B cell (primary cell): ENCODE results near the gene NCBP3. TPM values are rescaled to one million over a fixed set of nuclear protein-coding genes. Genes with fewer than 3 reads are reported as not detected.
A peak's percentile ranks its signal among the peaks of the same experiment; 100 is the strongest.

ENCODE experiments used
- ATAC-seq: fragments of 200-7000 bp; cut with Tn5 transposase; one replicate; pipeline ENCODE4 v1.10.0; 2021; ENCODE audit warnings: low read depth, mild to moderate bottlenecking, moderate number of reproducible peaks, moderate library complexity
- CTCF ChIA-PET: fragments of 350-600 bp; sonication (Branson Sonifier 250); formaldehyde crosslinking; loops from one replicate; lab custom pipeline; 2021; ENCODE audit warnings: antibody characterized with exemption, inconsistent platforms; lab: Charles Lee
- POLR2A ChIA-PET: fragments of 350-600 bp; sonication (Branson Sonifier 250); formaldehyde crosslinking; loops from one replicate; lab custom pipeline; 2021; ENCODE audit warnings: antibody characterized with exemption; lab: Charles Lee
- DNase-seq: peaks from one replicate; pipeline ENCODE4 v3.0.0; 2013
- H2AFZ ChIP-seq: 2 replicates; pipeline ENCODE4 v1.6.1; 2012; ENCODE audit warnings: mild to moderate bottlenecking, low read depth, low read length; ENCODE audit not compliant: insufficient read depth, poor library complexity, severe bottlenecking
- H3K27ac ChIP-seq, 2 donors: 1 replicate in 1 of 2; 2 replicates in 1 of 2; pipeline ENCODE4 v1.5.1; 2012 to 2013; ENCODE audit warnings: low read length in 2 of 2, mild to moderate bottlenecking in 2 of 2, moderate library complexity in 1 of 2
- H3K27me3 ChIP-seq, 4 experiments: fragments of 200-600 bp in 1 of 4; sonication (generic) in 1 of 4; replicated peaks in 1 of 4; 1 replicate in 2 of 4; 2 replicates in 2 of 4; pipeline versions ENCODE4 v1.6.1 to v1.7.0; 2013 to 2016; ENCODE audit warnings: low read length in 3 of 4, mild to moderate bottlenecking in 2 of 4, mixed read lengths in 1 of 4, moderate library complexity in 1 of 4; ENCODE audit not compliant: insufficient read depth in 4 of 4, control insufficient read depth in 3 of 4; ENCODE audit errors: control extremely low read depth in 1 of 4
- H3K36me3 ChIP-seq, 2 experiments: replicated peaks in 1 of 2; 1 replicate in 1 of 2; 2 replicates in 1 of 2; pipeline versions ENCODE4 v1.6.1 to v1.7.1; 2013; ENCODE audit warnings: low read length in 1 of 2; ENCODE audit not compliant: insufficient read depth in 2 of 2, control insufficient read depth in 1 of 2; ENCODE audit errors: control extremely low read depth in 1 of 2, extremely low read depth in 1 of 2
- H3K4me1 ChIP-seq, 2 donors: fragments of 200-600 bp in 1 of 2; sonication (generic) in 1 of 2; 1 replicate in 1 of 2; 2 replicates in 1 of 2; pipeline versions ENCODE4 v1.5.1 to v1.6.1; 2013 to 2017; ENCODE audit warnings: low read length in 2 of 2; ENCODE audit not compliant: control insufficient read depth in 2 of 2, insufficient read depth in 2 of 2
- H3K4me2 ChIP-seq: replicated peaks from 2 replicates; pipeline ENCODE3; 2012; ENCODE audit warnings: mild to moderate bottlenecking, low read depth, low read length; ENCODE audit not compliant: poor library complexity, severe bottlenecking
- H3K4me3 ChIP-seq, 5 experiments: fragments of 200-600 bp in 1 of 5; sonication (generic) in 1 of 5; 1 replicate in 3 of 5; 2 replicates in 2 of 5; pipeline versions ENCODE4 v1.5.1 to v1.7.0; 2011 to 2016; ENCODE audit warnings: low read length in 4 of 5, mild to moderate bottlenecking in 4 of 5, low read depth in 2 of 5, control low read depth in 1 of 5, moderate library complexity in 1 of 5; ENCODE audit not compliant: insufficient read depth in 1 of 5; ENCODE audit errors: control extremely low read depth in 1 of 5, extremely low read depth in 1 of 5
- H3K79me2 ChIP-seq: fragments of 200-600 bp; sonication (generic); one replicate; pipeline ENCODE4 v1.6.0; 2016; ENCODE audit warnings: low read length; ENCODE audit not compliant: control insufficient read depth, insufficient read depth
- H3K9ac ChIP-seq: fragments of 200-600 bp; sonication (generic); 2 replicates; pipeline ENCODE4 v1.6.1; 2017; ENCODE audit warnings: mild to moderate bottlenecking, low read length, moderate library complexity
- H3K9me3 ChIP-seq, 3 donors: one replicate each; pipeline versions ENCODE4 v1.6.1 to v1.7.1; 2013; ENCODE audit warnings: low read length in 2 of 3; ENCODE audit not compliant: control insufficient read depth in 2 of 3, insufficient read depth in 1 of 3; ENCODE audit errors: control extremely low read depth in 1 of 3
- H4K20me1 ChIP-seq: 2 replicates; pipeline ENCODE4 v1.6.0; 2012; ENCODE audit warnings: mild to moderate bottlenecking, low read length; ENCODE audit not compliant: insufficient read depth, control insufficient read depth, poor library complexity, severe bottlenecking
- H3K27ac Mint-ChIP-seq: one replicate; pipeline ENCODE4 v1.8.0; 2021; ENCODE audit warnings: mixed read lengths
- H3K27me3 Mint-ChIP-seq: one replicate; pipeline ENCODE4 v1.8.0; 2021; ENCODE audit warnings: mixed read lengths
- H3K4me1 Mint-ChIP-seq: one replicate; pipeline ENCODE4 v1.8.0; 2021; ENCODE audit warnings: mixed read lengths
- H3K4me3 Mint-ChIP-seq: one replicate; pipeline ENCODE4 v1.8.0; 2021; ENCODE audit warnings: mixed read lengths
- H3K9me3 Mint-ChIP-seq: one replicate; pipeline ENCODE4 v1.8.0; 2022; ENCODE audit warnings: mixed read lengths; ENCODE audit not compliant: insufficient read depth
- EZH2 ChIP-seq: IDR thresholded peaks from 2 replicates; pipeline ENCODE4 v1.6.1; 2012; ENCODE audit warnings: borderline replicate concordance, low read depth, mild to moderate bottlenecking, moderate library complexity, low read length; ENCODE audit not compliant: insufficient read depth, poor library complexity, severe bottlenecking
- WGBS: methylation state at CpG from one replicate; pipeline ENCODE4 v1.1.5; 2013; ENCODE audit warnings: missing lambda C conversion rate; ENCODE audit not compliant: insufficient coverage; 5-methylcytosine and 5-hydroxymethylcytosine counted together
- intact Hi-C: fragments of 100-400 bp; cut with micrococcal nuclease; formaldehyde crosslinking; loops from one replicate; pipeline ENCODE4 v1.10.0; 2022
- polyA plus RNA-seq: library from polyadenylated mRNA; depleted of rRNA; stranded (reverse); fragments of >200 nt; gene quantifications from 2 replicates; pipeline ENCODE4 v1.2.3, GENCODE V29; 2012
- total RNA-seq, 2 donors: library from RNA; stranded (reverse); fragments of 120-200 nt in 1 of 2; gene quantifications; 1 replicate in 1 of 2; 2 replicates in 1 of 2; pipeline versions ENCODE4 v1.2.3 to v1.2.4, GENCODE V29; 2013 to 2022
- TF ChIP-seq, protein P1 (sequence below): fragments of 200-600 bp; IDR thresholded peaks from one replicate; pipeline ENCODE4 v1.8.0; 2022; ENCODE audit warnings: antibody characterized with exemption, mild to moderate bottlenecking

The NCBP3 gene
- total and polyA plus RNA-seq, 2 donors (not counting 1 experiment from before 2014, with no cell fraction given), result 11.1 to 71.7 TPM

DNA sequence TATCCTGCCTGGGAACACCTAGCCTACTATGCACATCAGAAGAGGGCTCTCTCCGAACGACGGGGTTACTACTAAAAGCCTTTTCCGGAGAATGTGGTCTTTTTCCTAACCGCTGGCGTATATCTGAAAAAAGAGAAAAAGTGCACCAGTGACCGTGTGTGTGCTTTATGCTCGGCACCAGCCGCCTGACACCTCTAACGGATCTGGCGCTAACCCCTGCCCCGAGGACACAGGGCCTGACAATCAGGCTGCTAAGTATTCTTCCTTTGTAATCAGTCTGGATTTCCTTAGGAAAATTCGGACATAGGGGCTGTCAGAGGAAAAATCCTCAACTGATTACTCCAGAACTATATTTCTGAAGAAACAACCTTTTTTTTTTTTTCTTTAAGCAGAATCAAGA, 31.7 kb downstream of the NCBP3 start:
- Histone ChIP-seq H3K4me3 (no peak overlapping the region), H4K20me1 (no peaks in the 10 kb centered on the region), H3K79me2 (no peaks in the 10 kb centered on the region), H3K9me3 (peaks cover 0 to 4% (median 0%) of the 10 kb centered on the region in 3 donors), H3K36me3 (peaks cover 9 to 60% of the 10 kb centered on the region in 2 experiments), H3K4me2 (no peak overlapping the region), H3K27me3 (no peaks in the 10 kb centered on the region), H3K4me1 (peaks cover 13 to 45% of the 10 kb centered on the region in 2 donors), H3K9ac (no peak overlapping the region), H2AFZ (no peak overlapping the region), H3K27ac (no peak overlapping the region)
- POLR2A ChIA-PET, result no interaction called here
- Mint-ChIP-seq H3K27ac (peak overlapping the region; percentile 5), H3K4me3 (no peak overlapping the region), H3K9me3 (no peaks in the 10 kb centered on the region), H3K27me3 (no peaks in the 10 kb centered on the region), H3K4me1 (peaks cover 47% of the 10 kb centered on the region)
- DNase-seq (no peak), ATAC-seq (no peak)
- CTCF ChIA-PET, result interaction anchor here (0.9 to 4.4 kb wide), 3 partner anchors 13 to 76 kb away, joined by 5 to 54 read pairs (median 5); no protein-coding TSS in a partner anchor
- intact Hi-C loops, result no loop called here
- 97% methylated on average over 12 of the region's 13 CpGs for WGBS
- TF ChIP-seq EZH2, result no peak
- TF ChIP-seq, protein P1, sequence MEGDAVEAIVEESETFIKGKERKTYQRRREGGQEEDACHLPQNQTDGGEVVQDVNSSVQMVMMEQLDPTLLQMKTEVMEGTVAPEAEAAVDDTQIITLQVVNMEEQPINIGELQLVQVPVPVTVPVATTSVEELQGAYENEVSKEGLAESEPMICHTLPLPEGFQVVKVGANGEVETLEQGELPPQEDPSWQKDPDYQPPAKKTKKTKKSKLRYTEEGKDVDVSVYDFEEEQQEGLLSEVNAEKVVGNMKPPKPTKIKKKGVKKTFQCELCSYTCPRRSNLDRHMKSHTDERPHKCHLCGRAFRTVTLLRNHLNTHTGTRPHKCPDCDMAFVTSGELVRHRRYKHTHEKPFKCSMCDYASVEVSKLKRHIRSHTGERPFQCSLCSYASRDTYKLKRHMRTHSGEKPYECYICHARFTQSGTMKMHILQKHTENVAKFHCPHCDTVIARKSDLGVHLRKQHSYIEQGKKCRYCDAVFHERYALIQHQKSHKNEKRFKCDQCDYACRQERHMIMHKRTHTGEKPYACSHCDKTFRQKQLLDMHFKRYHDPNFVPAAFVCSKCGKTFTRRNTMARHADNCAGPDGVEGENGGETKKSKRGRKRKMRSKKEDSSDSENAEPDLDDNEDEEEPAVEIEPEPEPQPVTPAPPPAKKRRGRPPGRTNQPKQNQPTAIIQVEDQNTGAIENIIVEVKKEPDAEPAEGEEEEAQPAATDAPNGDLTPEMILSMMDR, result no peak

DNA sequence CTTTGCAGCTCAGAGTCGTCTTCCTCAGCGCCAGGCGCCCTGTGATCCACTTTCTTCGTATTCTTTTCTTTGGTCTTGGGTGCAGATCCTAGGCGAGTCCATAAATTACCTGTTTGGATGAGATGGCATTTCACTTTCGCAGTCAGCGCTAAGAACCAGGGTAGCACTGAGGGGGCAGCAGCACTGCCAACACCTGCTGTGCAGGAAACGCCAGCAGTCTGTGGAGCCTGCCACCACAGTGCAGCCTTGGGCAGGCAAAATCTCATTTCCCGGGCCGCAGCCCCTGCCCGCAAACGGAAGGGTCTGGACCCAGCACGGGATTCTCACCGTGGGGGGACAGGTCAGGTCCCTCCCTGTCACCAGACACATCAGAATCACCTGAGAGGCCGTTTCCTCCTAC, 32.9 kb downstream of the NCBP3 start:
- no peak overlapping the region for H2AFZ ChIP-seq
- H3K36me3 ChIP-seq, result peaks cover 10 to 59% of the 10 kb centered on the region in 2 experiments
- H3K9ac ChIP-seq, result no peak overlapping the region
- H3K27ac ChIP-seq, result no peak overlapping the region
- intact Hi-C loops, result no loop called here
- Mint-ChIP-seq H3K4me3 (no peak overlapping the region), H3K4me1 (peaks cover 44% of the 10 kb centered on the region), H3K27me3 (no peaks in the 10 kb centered on the region), H3K27ac (no peak overlapping the region), H3K9me3 (no peaks in the 10 kb centered on the region)
- no peak for TF ChIP-seq EZH2
- TF ChIP-seq, protein P1, result no peak
- H3K4me2 ChIP-seq, result no peak overlapping the region
- H3K79me2 ChIP-seq, result no peaks in the 10 kb centered on the region
- peaks cover 13 to 34% of the 10 kb centered on the region in 2 donors for H3K4me1 ChIP-seq
- H3K9me3 ChIP-seq, result peaks cover 0 to 4% (median 0%) of the 10 kb centered on the region in 3 donors
- ChIA-PET POLR2A (no interaction called here), CTCF (interaction anchor here (0.5 kb wide), 1 partner anchor 800 kb away, joined by 4 read pairs; no protein-coding TSS in a partner anchor)
- WGBS, result over 99% methylated on average over 13 of the region's 15 CpGs
- H3K27me3 ChIP-seq, result no peaks in the 10 kb centered on the region
- H4K20me1 ChIP-seq, result no peaks in the 10 kb centered on the region
- no peak overlapping the region for H3K4me3 ChIP-seq
- DNase-seq (no peak), ATAC-seq (no peak)
